LNCaP clone FGC (cell line): Measurements from ENCODE around the gene SERPINB6.

Experiments used
- DNase-seq: peaks from one replicate; pipeline ENCODE4 v3.0.0-alpha.2; 2011; ENCODE audit warnings: low read depth
- H3K4me3 ChIP-seq: 2 replicates; pipeline ENCODE4 v1.5.1; 2011; ENCODE audit warnings: mild to moderate bottlenecking, low read depth, low read length, control low read depth
- TF ChIP-seq, protein P1 (sequence below): IDR thresholded peaks from 2 replicates; pipeline ENCODE4 v1.5.1; 2012; ENCODE audit warnings: mild to moderate bottlenecking; ENCODE audit not compliant: control insufficient read depth, insufficient read depth; ENCODE audit errors: extremely low read depth

Gene SERPINB6

GRCh38 chr6:2949536-2950083 is 21.8 kb downstream of the SERPINB6 start:
- TF ChIP-seq, protein P1, sequence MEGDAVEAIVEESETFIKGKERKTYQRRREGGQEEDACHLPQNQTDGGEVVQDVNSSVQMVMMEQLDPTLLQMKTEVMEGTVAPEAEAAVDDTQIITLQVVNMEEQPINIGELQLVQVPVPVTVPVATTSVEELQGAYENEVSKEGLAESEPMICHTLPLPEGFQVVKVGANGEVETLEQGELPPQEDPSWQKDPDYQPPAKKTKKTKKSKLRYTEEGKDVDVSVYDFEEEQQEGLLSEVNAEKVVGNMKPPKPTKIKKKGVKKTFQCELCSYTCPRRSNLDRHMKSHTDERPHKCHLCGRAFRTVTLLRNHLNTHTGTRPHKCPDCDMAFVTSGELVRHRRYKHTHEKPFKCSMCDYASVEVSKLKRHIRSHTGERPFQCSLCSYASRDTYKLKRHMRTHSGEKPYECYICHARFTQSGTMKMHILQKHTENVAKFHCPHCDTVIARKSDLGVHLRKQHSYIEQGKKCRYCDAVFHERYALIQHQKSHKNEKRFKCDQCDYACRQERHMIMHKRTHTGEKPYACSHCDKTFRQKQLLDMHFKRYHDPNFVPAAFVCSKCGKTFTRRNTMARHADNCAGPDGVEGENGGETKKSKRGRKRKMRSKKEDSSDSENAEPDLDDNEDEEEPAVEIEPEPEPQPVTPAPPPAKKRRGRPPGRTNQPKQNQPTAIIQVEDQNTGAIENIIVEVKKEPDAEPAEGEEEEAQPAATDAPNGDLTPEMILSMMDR, result no peak
- no peak overlapping the region for H3K4me3 ChIP-seq
- no peak for DNase-seq

DNA sequence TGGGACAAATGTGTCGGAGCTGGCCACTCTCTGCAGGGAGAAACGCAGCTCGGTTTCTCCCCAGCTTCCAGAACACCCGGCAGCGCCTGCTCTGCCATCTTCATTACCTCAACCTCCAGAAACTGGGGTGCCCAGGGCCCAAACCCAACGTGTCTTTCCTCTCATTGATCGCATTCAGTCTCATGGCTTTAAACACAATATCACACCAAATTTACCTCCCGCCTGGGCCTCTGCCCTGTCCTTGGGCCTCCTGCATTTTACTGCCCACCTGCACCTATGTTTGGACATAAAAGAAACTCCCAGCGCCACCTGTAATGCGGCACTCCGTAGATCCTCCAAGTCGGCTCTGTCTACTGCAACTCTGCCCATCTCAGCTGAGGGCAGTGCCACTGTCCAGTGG is 22.2 kb downstream of the SERPINB6 start:
- DNase-seq, result no peak
- TF ChIP-seq, protein P1, result no peak
- H3K4me3 ChIP-seq, result no peak overlapping the region

GRCh38 chr6:2948228-2949025 is 22.9 kb downstream of the SERPINB6 start:
- TF ChIP-seq, protein P1, result no peak
- H3K4me3 ChIP-seq, result no peak overlapping the region
- DNase-seq, result no peak

DNA sequence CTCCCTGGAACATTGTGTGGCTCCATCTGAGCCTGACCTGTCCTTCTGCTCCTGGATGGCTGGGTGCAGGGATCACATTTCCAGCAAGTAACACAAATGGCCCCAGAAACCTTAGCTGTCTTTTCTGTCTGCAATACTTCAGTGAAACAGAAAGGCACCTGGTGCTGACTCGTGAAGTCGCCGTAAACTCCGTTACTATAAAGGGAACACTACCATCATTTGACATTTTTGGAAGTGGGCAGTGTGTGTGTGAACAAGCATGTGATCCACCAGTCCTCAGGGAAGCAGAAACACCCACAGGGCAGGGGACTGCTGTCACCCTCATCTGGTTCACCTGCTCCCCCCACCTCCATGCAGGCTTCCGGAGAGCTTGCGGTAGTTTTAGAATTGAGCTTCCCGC is 23.9 kb downstream of the SERPINB6 start:
- TF ChIP-seq, protein P1, result no peak
- H3K4me3 ChIP-seq, result no peak overlapping the region
- DNase-seq, result no peak

DNA sequence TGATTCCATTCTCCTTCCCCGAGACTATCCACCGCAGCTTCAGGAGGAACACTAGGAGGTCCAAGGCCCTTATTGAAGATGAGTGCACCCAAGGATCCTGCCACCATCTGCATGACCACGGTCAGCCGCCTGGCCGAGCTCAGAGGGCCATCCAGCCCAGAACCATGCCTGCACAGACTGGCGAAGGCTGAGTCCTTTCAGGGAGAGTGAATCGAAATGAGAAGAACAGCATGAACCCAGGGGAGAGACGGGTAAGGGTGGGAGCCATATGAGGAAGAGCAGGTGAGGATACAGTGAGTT is 26.3 kb downstream of the SERPINB6 start:
- TF ChIP-seq, protein P1, result no peak
- H3K4me3 ChIP-seq, result no peak overlapping the region
- DNase-seq, result no peak

- H3K4me3 ChIP-seq, result no peak overlapping the region
- TF ChIP-seq, protein P1, result no peak
- DNase-seq, result no peak
These were observed 26.8 kb downstream of the SERPINB6 start for GRCh38 chr6:2944405-2945152.
